ENCODE data around the gene TIAM2.

The TIAM2 gene

DNA sequence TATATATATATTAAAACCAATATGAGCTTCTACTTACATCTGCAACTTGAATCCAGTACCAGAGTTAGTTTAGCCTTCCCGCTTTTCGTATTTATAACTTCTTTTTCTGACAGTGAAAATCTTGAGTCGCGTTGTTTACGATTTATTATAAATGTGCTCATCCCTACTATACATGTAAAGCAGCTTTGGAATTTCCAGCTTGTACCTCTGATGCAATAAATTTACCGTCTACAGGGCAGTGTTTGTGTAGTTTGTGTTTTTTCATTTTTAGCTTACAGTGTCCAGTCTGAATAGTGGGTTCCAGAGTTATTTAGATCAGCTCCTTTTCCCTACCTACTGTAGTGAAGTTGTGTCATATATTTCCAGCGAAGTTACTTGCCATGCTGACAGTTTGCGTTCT lies 66.3 kb downstream of the TIAM2 start:
- no peak for DNase-seq (ENCODE audit: low read depth in 2 of 2)

DNA sequence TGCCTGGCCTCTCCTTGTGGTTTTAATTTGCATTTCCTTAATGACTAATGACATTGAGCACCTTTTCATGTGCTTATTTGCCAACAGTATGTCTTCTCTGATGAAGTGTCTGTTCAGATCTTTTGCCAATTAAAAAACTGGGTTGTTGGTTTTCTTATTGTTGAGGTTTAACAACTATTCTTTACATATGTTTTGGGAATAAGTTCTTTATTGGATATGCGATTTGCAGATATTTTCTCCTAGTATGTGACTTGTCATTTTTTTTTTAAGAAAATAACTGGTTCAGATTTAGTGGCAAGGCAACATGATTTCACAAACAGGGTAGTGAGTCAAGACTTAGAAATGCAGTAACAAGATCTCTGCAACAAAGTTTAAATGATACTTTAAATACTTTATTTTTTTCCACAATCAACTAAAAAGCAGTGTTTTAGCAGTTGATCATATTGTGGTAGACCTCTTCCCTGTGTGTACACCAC lies 67.8 kb downstream of the TIAM2 start:
- DNase-seq (ENCODE audit: low read depth in 2 of 2), result no peak

- DNase-seq (ENCODE audit: low read depth in 2 of 2), result no peak
These were observed 69.2 kb downstream of the TIAM2 start for GRCh38 chr6:155064303-155064702.

GRCh38 chr6:155066361-155066760 lies 71.2 kb downstream of the TIAM2 start:
- DNase-seq (ENCODE audit: low read depth in 2 of 2), result no peak

DNA sequence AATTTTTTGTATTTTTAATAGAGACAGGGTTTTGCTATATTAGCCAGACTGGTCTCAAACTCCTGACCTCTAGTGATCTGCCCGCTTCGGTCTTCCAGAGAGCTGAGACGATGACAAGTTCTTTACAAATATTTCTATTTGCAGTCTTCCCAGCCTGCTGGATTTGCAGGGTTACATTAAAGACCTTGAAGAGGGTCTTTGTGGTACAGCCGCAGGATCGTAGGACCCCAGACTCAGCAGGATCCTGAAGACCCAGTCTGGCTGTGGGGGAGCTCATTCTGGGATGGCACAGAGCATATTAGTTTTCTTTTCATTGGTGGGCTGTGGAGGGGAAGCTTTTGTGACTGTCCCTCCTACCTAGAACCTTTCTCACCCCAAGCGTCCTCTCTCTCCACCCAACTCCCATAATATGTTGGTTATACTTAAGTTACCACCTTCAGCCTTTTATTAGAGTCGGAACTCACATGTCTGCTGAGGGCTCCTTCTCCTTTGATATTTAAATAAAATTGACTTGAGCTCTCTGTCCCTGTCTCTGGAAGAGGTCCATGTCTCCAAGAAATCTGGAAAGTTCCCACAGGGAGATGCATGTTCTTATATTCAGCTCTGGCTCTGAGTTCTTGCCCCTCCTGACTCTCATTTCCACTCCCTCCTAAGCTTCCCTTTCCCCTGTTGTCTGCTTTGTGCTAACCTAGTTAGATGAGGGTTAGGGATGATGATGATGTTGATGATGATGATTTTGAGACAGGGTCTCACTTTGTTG lies 72.0 kb downstream of the TIAM2 start:
- DNase-seq (ENCODE audit: low read depth in 2 of 2), result no peak

GRCh38 chr6:155067956-155068615 lies 73.0 kb downstream of the TIAM2 start:
- DNase-seq (ENCODE audit: low read depth in 2 of 2), result no peak

DNA sequence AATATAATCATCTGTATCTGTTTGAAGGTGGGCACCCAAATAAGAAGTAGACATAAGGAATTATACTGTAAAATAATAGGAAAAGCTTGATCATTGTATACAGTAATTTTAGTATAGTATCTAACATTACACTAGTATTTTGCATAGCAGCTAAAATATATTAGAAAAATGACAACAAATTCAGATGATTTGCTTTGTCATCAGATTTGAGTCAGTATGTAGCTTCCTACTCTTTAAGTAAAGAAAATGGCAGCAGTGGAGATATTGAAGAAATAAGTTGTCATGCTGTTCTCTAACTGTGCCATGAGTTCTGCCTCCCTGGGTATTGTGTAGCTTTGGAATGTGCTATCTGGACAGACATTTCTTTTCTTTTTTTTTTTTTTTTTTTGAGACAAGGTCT lies 74.4 kb downstream of the TIAM2 start:
- no peak for DNase-seq (ENCODE audit: low read depth in 2 of 2)

DNA sequence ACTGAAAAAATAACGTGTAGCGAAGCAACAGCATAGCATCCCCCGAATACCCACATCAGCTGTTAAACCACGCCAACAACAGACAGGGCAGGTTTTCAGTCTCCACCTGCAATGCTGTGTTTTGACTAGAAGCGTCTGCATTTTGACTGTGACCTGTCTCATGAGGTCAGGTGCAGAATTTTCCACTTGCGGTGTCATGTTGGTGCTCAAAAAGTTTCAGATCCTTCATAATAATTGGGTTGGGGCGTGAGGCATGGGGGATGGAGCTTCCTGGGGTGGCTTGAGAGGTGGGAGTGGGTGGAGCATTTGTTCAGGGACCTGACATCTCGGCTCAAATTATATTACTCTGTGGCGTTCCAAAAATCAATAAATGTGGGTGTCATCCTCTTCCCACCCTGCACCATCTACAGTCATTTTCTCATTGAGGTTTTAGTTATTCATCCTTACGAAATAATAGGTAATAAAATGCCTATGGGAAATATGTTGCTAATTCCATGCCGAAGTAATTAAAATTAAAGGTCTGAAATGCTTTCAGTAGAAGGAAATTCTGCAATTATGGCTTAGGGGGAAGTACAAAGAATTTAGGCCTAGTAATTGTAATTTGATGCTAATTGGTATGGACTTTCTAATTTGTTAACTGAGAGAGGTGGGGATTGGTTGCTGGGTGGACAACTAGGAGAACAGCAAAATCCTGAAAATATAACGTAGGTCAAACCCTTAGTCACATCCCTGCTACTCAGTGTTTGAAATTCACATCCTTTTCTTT lies 81.0 kb downstream of the TIAM2 start:
- DNase-seq (ENCODE audit: low read depth in 2 of 2), result no peak

- DNase-seq (ENCODE audit: low read depth in 2 of 2), result no peak
These were observed 82.2 kb downstream of the TIAM2 start for GRCh38 chr6:155077331-155077730.

- DNase-seq (ENCODE audit: low read depth in 2 of 2), result no peak
These were observed 82.7 kb downstream of the TIAM2 start for GRCh38 chr6:155077784-155078183.

DNA sequence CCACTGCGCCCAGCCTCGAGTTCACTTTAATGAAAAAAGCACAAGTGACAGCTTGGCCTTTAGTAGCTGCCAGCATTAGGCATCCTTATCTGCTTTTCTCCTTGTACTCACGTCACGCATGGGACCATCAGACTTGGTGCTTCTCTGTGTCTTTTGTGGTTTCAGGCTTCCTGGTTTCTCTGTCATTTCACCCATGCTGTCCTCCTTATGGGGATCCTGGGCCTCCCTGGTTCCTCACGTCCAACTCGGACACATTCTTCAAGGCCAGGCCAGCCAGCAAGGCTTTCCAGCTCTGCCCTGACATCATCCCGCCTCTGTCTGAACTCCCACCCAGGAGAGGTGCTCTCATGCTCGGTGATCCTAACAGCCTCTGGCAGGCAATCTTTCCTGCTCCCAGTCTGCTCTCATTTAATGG lies 83.2 kb downstream of the TIAM2 start:
- no peak for DNase-seq (ENCODE audit: low read depth in 2 of 2)

DNA sequence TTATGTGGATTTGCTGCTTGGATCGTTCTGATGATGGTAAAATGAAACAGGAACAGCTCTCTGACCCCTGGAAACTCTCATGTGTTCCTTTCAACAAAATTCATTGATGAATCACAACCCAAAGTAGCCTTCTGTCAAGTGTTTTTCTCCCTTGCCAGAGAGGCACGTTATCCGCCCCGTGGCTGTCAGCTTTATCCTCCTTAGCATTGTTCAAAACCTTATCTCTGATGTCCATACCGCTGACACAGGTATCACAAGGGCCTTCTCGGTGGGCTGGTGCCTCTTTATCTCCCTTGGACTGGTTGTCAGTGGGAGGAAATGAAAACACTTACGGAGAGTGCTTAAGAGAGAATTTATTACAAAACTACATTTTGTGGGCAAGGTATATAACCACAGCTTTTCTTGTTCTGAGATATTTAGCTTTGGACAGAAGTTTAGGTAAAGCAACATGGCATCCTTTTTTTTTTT lies 84.9 kb downstream of the TIAM2 start:
- DNase-seq (ENCODE audit: low read depth in 2 of 2), result no peak

GRCh38 chr6:155080881-155081845 lies 86.0 kb downstream of the TIAM2 start:
- no peak for DNase-seq (ENCODE audit: low read depth in 2 of 2)

GRCh38 chr6:155084431-155085123 lies 89.5 kb downstream of the TIAM2 start:
- DNase-seq (ENCODE audit: low read depth in 2 of 2), result no peak

DNA sequence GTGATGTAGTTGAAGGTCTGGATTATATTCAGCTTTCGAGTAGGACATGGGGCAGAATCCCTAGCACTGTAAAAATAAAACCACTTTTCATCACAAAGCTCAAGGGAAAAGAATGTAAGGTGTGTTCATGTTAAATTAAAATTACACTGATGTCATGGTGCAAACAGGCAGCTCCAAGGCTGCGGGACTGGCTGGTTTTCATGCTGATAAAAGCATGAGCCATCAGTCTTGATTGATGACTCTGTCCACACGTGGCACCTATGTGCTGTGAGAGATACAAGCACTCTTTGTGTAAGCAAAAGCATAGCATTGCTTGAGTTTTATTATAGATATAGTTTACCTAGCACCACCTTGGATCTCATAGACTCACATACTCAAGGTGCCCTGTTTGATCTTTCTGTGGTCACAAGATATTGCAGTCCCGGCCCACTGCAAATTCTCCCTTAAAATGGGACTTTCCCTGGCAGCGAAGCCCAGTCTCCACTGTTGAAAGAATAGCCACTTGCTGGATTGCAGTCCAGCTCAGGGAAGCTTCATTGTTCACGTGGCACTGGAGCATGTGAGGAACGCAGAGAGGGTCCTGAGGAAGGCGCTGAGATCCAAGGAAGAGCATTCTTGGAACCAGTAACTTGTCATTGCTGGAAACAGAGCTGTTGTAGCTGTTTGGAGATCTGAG lies 90.6 kb downstream of the TIAM2 start:
- DNase-seq (ENCODE audit: low read depth in 2 of 2), result no peak

DNA sequence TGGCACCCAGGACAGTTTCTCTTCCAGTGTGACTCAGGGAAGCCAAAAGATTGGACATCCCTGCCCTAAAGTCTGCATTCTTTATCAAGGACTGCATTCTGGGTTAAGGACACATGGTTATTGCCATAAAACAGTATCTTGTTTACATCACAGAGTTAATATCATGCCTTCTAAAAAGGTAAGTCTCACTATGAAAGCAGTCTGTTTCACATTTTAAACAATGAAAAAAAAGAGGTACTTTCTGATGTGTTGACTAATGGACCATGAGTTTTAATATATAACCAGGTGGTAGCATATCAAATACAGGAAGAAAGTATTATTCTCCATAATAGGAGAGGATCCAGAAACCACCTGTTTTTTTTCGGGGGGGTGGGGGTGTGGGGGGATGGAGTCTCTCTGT lies 93.7 kb downstream of the TIAM2 start:
- no peak for DNase-seq (ENCODE audit: low read depth in 2 of 2)

DNA sequence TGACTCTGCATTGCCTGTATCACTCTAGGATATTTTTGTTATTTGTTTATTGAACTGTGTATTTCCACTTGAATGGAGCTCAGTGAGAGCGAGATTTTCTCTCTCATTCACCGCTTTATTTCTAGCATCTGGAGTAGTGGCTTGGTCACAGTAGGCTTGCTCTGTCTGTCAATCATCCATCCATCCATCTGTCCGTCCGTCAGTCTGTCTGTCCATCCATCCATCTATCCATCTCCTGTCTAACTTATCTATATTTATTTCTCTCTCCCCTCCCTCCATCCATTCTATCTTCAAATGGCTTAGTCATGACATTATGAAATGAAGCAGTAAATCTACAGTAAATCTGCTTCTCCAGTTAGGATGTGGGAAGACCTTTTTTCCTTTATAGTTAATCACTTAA lies 94.6 kb downstream of the TIAM2 start:
- no peak for DNase-seq (ENCODE audit: low read depth in 2 of 2)

GRCh38 chr6:155090166-155090565 lies 95.1 kb downstream of the TIAM2 start:
- DNase-seq (ENCODE audit: low read depth in 2 of 2), result no peak

GRCh38 chr6:155091756-155092155 lies 96.6 kb downstream of the TIAM2 start:
- no peak for DNase-seq (ENCODE audit: low read depth in 2 of 2)

- peak in 1 of 2 donors; percentile 23 for DNase-seq (ENCODE audit: low read depth in 2 of 2)
These were observed 98.3 kb downstream of the TIAM2 start for GRCh38 chr6:155093430-155093829.

Data from stimulated activated CD4-positive, alpha-beta T cell treated with anti-CD3 and anti-CD28 coated beads, Interleukin-1b, Interleukin-23, amount 100 ng/mL, for 4 hours (primary cell).